Measurements from ENCODE around the gene CPE.

- no peak for TF ChIP-seq EZH2 (IDR thresholded peaks at IDR 0.05; ENCODE audit: low read length)
- TF ChIP-seq CTCF (optimal IDR thresholded peaks at IDR 0.05 in 1 of 3, IDR thresholded peaks at IDR 0.05 in 1 of 3, conservative IDR thresholded peaks at IDR 0.05 in 1 of 3; ENCODE audit: extremely low read depth in 1 of 3, insufficient read depth in 2 of 3, low read length in 3 of 3) = no peak
Measured at GRCh38 chr4:165331823-165332222, 47.0 kb upstream of the CPE start.

Data from keratinocyte (primary cell).